Measurements from ENCODE around the gene OR4F16.
"Not testable (repeated sequence)": the region's sequence is repeated elsewhere in the genome, so short reads cannot be mapped to it uniquely, and the experiment has no call there.

OR4F16 gene

GRCh38 chr1:686554-686953, at the start of gene OR4F16:
TSS of gene OR4F16 (minus strand) at chr1:686654. CDS start at chr1:686654, 0 bp downstream.
- not testable (repeated sequence) for FAIRE-seq; DNase-seq (ENCODE audit: insufficient read length, low spot score)

DNA sequence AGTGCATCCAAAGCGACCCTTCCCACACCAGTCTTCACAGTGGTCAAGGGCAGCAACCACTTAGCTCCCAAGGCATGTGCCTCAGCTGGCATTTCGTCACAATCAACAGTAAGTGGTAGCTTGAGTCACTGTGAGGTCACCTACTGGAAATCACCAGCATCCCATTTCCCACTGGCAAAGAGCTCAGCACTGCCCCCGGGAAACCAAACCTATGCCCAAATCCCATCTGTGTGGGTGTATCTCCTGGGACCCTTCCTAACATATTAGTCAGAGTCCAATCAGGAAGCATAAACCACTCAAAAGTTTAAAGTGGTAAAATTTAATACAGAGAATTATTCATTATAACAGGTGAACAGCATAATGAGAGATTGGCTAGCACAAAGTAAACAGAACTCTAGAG, 47.2 kb upstream of the OR4F16 start:
- not testable (repeated sequence) for FAIRE-seq; DNase-seq (ENCODE audit: insufficient read length, low spot score)

DNA sequence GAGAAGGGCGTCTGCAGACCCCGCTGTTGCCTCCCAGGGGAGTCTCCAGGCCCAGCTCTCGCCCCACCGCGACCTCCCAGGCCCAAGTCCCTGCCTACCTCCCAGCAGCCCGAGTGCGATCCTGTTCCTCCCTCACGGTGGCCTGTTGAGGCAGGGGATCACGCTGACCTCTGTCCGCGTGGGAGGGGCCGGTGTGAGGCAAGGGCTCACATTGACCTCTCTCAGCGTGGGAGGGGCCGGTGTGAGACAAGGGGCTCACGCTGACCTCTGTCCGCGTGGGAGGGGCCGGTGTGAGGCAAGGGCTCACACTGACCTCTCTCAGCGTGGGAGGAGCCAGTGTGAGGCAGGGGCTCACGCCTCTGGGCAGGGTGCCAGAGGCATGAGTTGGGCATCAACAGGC, 40.6 kb upstream of the OR4F16 start:
- not testable (repeated sequence) for DNase-seq (ENCODE audit: insufficient read length, low spot score); FAIRE-seq
